H1 (cell line): Measurements from ENCODE around the gene UNC79. TPM values are rescaled to one million over a fixed set of nuclear protein-coding genes. Genes with fewer than 3 reads are reported as not detected.

ENCODE experiments used
- CTCF ChIA-PET: fragments of 300-600 bp; sonication (Branson Sonifier 250); formaldehyde crosslinking; loops from one replicate; lab custom pipeline; 2021; ENCODE audit not compliant: partially characterized antibody; lab: Charles Lee
- POLR2A ChIA-PET: fragments of 300-600 bp; sonication (Branson Sonifier 250); formaldehyde crosslinking; loops from one replicate; lab custom pipeline; 2021; ENCODE audit warnings: inconsistent platforms; ENCODE audit not compliant: partially characterized antibody; lab: Charles Lee
- DNase-seq, 2 experiments: peaks; one replicate each; pipeline versions ENCODE4 v3.0.0 to v3.0.0-alpha.2; 2010 to 2022; ENCODE audit warnings: low spot score in 2 of 2, low read depth in 1 of 2, mixed read lengths in 1 of 2
- FAIRE-seq: peaks from 2 replicates; lab custom pipeline; 2011; peaks lifted over from hg19 to GRCh38; lab: Jason Lieb, UNC
- H2AFZ ChIP-seq: 2 replicates; pipeline ENCODE4 v1.8.1; 2012; ENCODE audit warnings: low read length, inconsistent platforms
- H2AK5ac ChIP-seq: 2 replicates; pipeline ENCODE4 v1.6.1; 2013; ENCODE audit warnings: low read depth, low read length
- H2BK120ac ChIP-seq: replicated peaks from 2 replicates; pipeline ENCODE3; 2013; ENCODE audit warnings: low read depth, low read length, inconsistent platforms
- H2BK12ac ChIP-seq: 2 replicates; pipeline ENCODE4 v1.6.1; 2013; ENCODE audit warnings: low read depth, low read length
- H2BK15ac ChIP-seq: 2 replicates; pipeline ENCODE4 v1.6.1; 2013; ENCODE audit warnings: low read length
- H2BK20ac ChIP-seq: 2 replicates; pipeline ENCODE4 v1.6.1; 2013; ENCODE audit warnings: low read length
- H2BK5ac ChIP-seq: 2 replicates; pipeline ENCODE4 v1.6.1; 2013; ENCODE audit warnings: low read depth, low read length
- H3K14ac ChIP-seq: 2 replicates; pipeline ENCODE4 v1.6.1; 2013; ENCODE audit warnings: inconsistent platforms; ENCODE audit not compliant: insufficient read length
- H3K18ac ChIP-seq: 2 replicates; pipeline ENCODE4 v1.6.1; 2013; ENCODE audit warnings: low read length; ENCODE audit errors: extremely low read depth
- H3K23ac ChIP-seq: 2 replicates; pipeline ENCODE4 v1.6.1; 2013; ENCODE audit warnings: inconsistent platforms; ENCODE audit not compliant: insufficient read length
- H3K23me2 ChIP-seq: 2 replicates; pipeline ENCODE4 v1.6.1; 2013; ENCODE audit warnings: low read depth, low read length
- H3K27ac ChIP-seq: 2 replicates; pipeline ENCODE4 v1.6.1; 2011; ENCODE audit warnings: low read depth, low read length, inconsistent platforms
- H3K27me3 ChIP-seq, 4 experiments: replicated peaks in 1 of 4; 1 replicate in 1 of 4; 2 replicates in 3 of 4; pipeline versions ENCODE4 v1.6.1 to v1.8.1; 2011 to 2013; ENCODE audit warnings: low read length in 3 of 4, mild to moderate bottlenecking in 3 of 4, inconsistent platforms in 2 of 4, mixed read lengths in 2 of 4, moderate library complexity in 1 of 4; ENCODE audit not compliant: control insufficient read depth in 3 of 4, insufficient read depth in 3 of 4; ENCODE audit errors: extremely low read depth in 1 of 4
- H3K36me3 ChIP-seq, 4 experiments: 2 replicates each; pipeline versions ENCODE4 v1.6.1 to v1.8.1; 2011 to 2013; ENCODE audit warnings: mild to moderate bottlenecking in 4 of 4, low read length in 3 of 4, moderate library complexity in 2 of 4, control low read depth in 1 of 4, inconsistent platforms in 1 of 4; ENCODE audit not compliant: insufficient read depth in 4 of 4, control insufficient read depth in 2 of 4
- H3K4ac ChIP-seq: replicated peaks from 2 replicates; pipeline ENCODE3; 2013; ENCODE audit warnings: low read length, low read depth, mixed read lengths, inconsistent platforms; ENCODE audit not compliant: insufficient read length
- H3K4me1 ChIP-seq, 4 experiments: replicated peaks in 1 of 4; 1 replicate in 1 of 4; 2 replicates in 3 of 4; pipeline versions ENCODE4 v1.6.1 to v1.8.1; 2011 to 2013; ENCODE audit warnings: low read length in 3 of 4, inconsistent platforms in 2 of 4, mixed read lengths in 1 of 4; ENCODE audit not compliant: insufficient read depth in 4 of 4, control insufficient read depth in 3 of 4
- H3K4me2 ChIP-seq, 2 experiments: 2 replicates each; pipeline versions ENCODE4 v1.6.1 to v1.8.1; 2011 to 2013; ENCODE audit warnings: low read depth in 2 of 2, low read length in 2 of 2, control low read depth in 1 of 2, inconsistent platforms in 1 of 2, mild to moderate bottlenecking in 1 of 2; ENCODE audit not compliant: insufficient read depth in 1 of 2
- H3K4me3 ChIP-seq, 4 experiments: fragments of 200-600, 300-600 bp in 1 of 4; sonication (generic), shearing (Covaris generic), sonication (Bioruptor Twin) in 1 of 4; 2 replicates each; pipeline versions ENCODE4 v1.5.1 to v1.8.1; 2011 to 2016; ENCODE audit warnings: low read length in 4 of 4, low read depth in 3 of 4, control low read depth in 2 of 4, inconsistent platforms in 2 of 4, mild to moderate bottlenecking in 2 of 4, mixed read lengths in 1 of 4, moderate library complexity in 1 of 4; ENCODE audit not compliant: insufficient read depth in 2 of 4; ENCODE audit errors: extremely low read depth in 1 of 4
- H3K56ac ChIP-seq: replicated peaks from 2 replicates; pipeline ENCODE3; 2013; ENCODE audit warnings: low read depth, mild to moderate bottlenecking, mixed read lengths, low read length, inconsistent platforms; ENCODE audit not compliant: insufficient read length
- H3K79me1 ChIP-seq: 2 replicates; pipeline ENCODE4 v1.6.1; 2013; ENCODE audit warnings: low read depth, low read length, control low read depth
- H3K79me2 ChIP-seq, 2 experiments: 2 replicates each; pipeline versions ENCODE4 v1.6.1 to v1.8.1; 2012 to 2013; ENCODE audit warnings: low read length in 2 of 2, mild to moderate bottlenecking in 2 of 2, inconsistent platforms in 1 of 2; ENCODE audit not compliant: insufficient read depth in 2 of 2, control insufficient read depth in 1 of 2
- H3K9ac ChIP-seq, 4 experiments: replicated peaks in 1 of 4; 1 replicate in 1 of 4; 2 replicates in 3 of 4; pipeline versions ENCODE4 v1.6.1 to v1.8.1; 2011 to 2013; ENCODE audit warnings: low read depth in 3 of 4, low read length in 3 of 4, control low read depth in 2 of 4, mild to moderate bottlenecking in 2 of 4, moderate library complexity in 2 of 4, inconsistent platforms in 1 of 4; ENCODE audit errors: extremely low read depth in 1 of 4
- H3K9me3 ChIP-seq, 2 experiments: 2 replicates each; pipeline versions ENCODE4 v1.6.1 to v1.8.1; 2012 to 2013; ENCODE audit warnings: mild to moderate bottlenecking in 2 of 2, moderate library complexity in 2 of 2, control low read depth in 1 of 2, inconsistent platforms in 1 of 2, low read depth in 1 of 2, low read length in 1 of 2, mixed read lengths in 1 of 2; ENCODE audit not compliant: insufficient read depth in 2 of 2
- H4K20me1 ChIP-seq, 2 experiments: replicated peaks in 1 of 2; 2 replicates each; pipeline versions ENCODE3 to v1.8.1; 2011 to 2013; ENCODE audit warnings: inconsistent platforms in 2 of 2, low read length in 2 of 2, mild to moderate bottlenecking in 1 of 2; ENCODE audit not compliant: insufficient read depth in 2 of 2, control insufficient read depth in 1 of 2
- H4K5ac ChIP-seq: 2 replicates; pipeline ENCODE4 v1.6.1; 2013; ENCODE audit warnings: low read length, low read depth, mixed read lengths, inconsistent platforms; ENCODE audit not compliant: insufficient read length
- H4K8ac ChIP-seq: 2 replicates; pipeline ENCODE4 v1.8.0; 2013; ENCODE audit warnings: mild to moderate bottlenecking, moderate library complexity, low read length, inconsistent platforms; ENCODE audit not compliant: insufficient read depth; ENCODE audit errors: extremely low read depth
- H4K91ac ChIP-seq: replicated peaks from 2 replicates; pipeline ENCODE3; 2013; ENCODE audit warnings: low read length, mixed read lengths, inconsistent platforms; ENCODE audit not compliant: insufficient read length
- BCL11A ChIP-seq, 2 experiments: IDR thresholded peaks; one replicate each; pipeline ENCODE4 v1.6.1; 2011; ENCODE audit warnings: low read depth in 2 of 2, low read length in 2 of 2, mild to moderate bottlenecking in 2 of 2
- EP300 ChIP-seq, 2 experiments: IDR thresholded peaks; 1 replicate in 1 of 2; 2 replicates in 1 of 2; pipeline ENCODE4 v1.6.1; 2011 to 2012; ENCODE audit warnings: low read depth in 2 of 2, low read length in 2 of 2, mild to moderate bottlenecking in 2 of 2, borderline replicate concordance in 1 of 2, inconsistent platforms in 1 of 2, moderate library complexity in 1 of 2
- GTF2F1 ChIP-seq: IDR thresholded peaks from 2 replicates; pipeline ENCODE4 v1.6.1; 2012; ENCODE audit warnings: low read depth, low read length, improper control_type of control experiment, borderline replicate concordance
- JUND ChIP-seq: IDR thresholded peaks from 2 replicates; pipeline ENCODE4 v1.6.1; 2011; ENCODE audit warnings: mild to moderate bottlenecking, improper control_type of control experiment, low read length
- NRF1 ChIP-seq: IDR thresholded peaks from 2 replicates; pipeline ENCODE4 v1.6.1; 2011; ENCODE audit warnings: mild to moderate bottlenecking, low read depth, low read length, improper control_type of control experiment
- POLR2A ChIP-seq, 2 experiments: IDR thresholded peaks; 1 replicate in 1 of 2; 2 replicates in 1 of 2; pipeline ENCODE4 v1.6.1; 2011; ENCODE audit warnings: low read depth in 2 of 2, low read length in 2 of 2, mild to moderate bottlenecking in 2 of 2; ENCODE audit errors: control extremely low read depth in 1 of 2
- POLR2AphosphoS5 ChIP-seq: IDR thresholded peaks from 2 replicates; pipeline ENCODE4 v1.6.1; 2011; ENCODE audit warnings: low read depth, low read length
- RBBP5 ChIP-seq: IDR thresholded peaks from 2 replicates; pipeline ENCODE4 v1.7.1; 2012; ENCODE audit warnings: low read depth, mild to moderate bottlenecking, inconsistent platforms, low read length, moderate library complexity, borderline replicate concordance
- RNF2 ChIP-seq: fragments of 200-900, 300-1000 bp; sonication (generic); IDR thresholded peaks from 2 replicates; pipeline ENCODE4 v1.7.1; 2016; ENCODE audit warnings: borderline replicate concordance, low read depth, mild to moderate bottlenecking, antibody characterized with exemption, low read length; ENCODE audit not compliant: poor library complexity, severe bottlenecking; ENCODE audit errors: missing control alignments
- SUZ12 ChIP-seq: fragments of 200-600 bp; sonication (generic); IDR thresholded peaks from 2 replicates; pipeline ENCODE4 v1.6.1; 2012; ENCODE audit warnings: mild to moderate bottlenecking, inconsistent platforms, low read length, moderate library complexity, mixed read lengths
- YY1 ChIP-seq: IDR thresholded peaks from 2 replicates; pipeline ENCODE4 v1.6.1; 2011; ENCODE audit warnings: low read depth, mild to moderate bottlenecking, low read length
- polyA plus RNA-seq, 7 experiments: library from polyadenylated mRNA; depleted of rRNA in 3 of 7; stranded (reverse) in 5 of 7; unstranded in 2 of 7; fragments of >200 nt in 5 of 7; fragments of 200-250 nt in 2 of 7; gene quantifications; 1 replicate in 5 of 7; 2 replicates in 1 of 7; 4 replicates in 1 of 7; pipeline versions ENCODE4 v1.2.1 to v1.2.3, GENCODE V29; 2011 to 2013; ENCODE audit warnings: missing spikeins in 2 of 7, mixed read lengths in 2 of 7
- total RNA-seq: library from RNA; stranded (reverse); fragmentation: NEBNext Ultra II Directional; extraction: Animal tissue kit (Norgen Biotek cat#: 25700); gene quantifications from 2 replicates; pipeline ENCODE4 v1.2.1, GENCODE V29; 2021

Gene UNC79
- total and polyA plus RNA-seq, 2 of the 8 experiments (the other 6 are each of a cell fraction or from before 2014, with no cell fraction given) = 1.8 to 2.3 TPM

DNA sequence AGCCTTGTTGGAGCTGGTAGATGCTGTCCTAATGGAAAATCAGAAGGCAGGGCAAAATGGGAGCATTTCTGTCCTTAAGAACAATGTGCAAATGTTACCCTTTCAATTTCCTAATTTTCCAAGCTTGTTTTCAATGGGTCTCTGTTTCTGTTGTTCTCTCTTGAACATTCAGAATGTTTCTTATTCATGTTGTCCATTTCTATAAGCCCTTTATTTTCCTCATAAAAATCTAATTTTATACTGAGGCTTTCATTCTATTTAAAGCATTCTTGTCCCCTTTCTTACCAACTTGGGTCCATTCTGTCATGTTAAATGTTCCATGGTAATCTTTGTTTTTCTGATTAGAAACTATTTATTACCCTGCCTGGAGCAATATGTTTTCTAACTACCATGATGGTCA, 232.6 kb downstream of the UNC79 start:
- Histone ChIP-seq H2BK5ac (no peak overlapping the region), H3K27ac (no peak overlapping the region), H2AK5ac (no peak overlapping the region), H3K18ac (no peak overlapping the region), H3K4ac (no peak overlapping the region), H3K56ac (no peak overlapping the region), H3K23me2 (no peaks in the 10 kb centered on the region; the same call in 1 of the 2 replicates), H2BK120ac (no peak overlapping the region), H3K36me3 (peaks cover 0 to 6% (median 2%) of the 10 kb centered on the region in 4 experiments; a peak in 2 of 8 replicates), H2BK20ac (no peak overlapping the region), H3K79me2 (no peaks in the 10 kb centered on the region), H3K23ac (no peak overlapping the region), H3K4me3 (no peak overlapping the region), H3K9me3 (peaks cover 2 to 15% of the 10 kb centered on the region in 2 experiments; a peak in 3 of 4 replicates), H4K8ac (no peak overlapping the region), H3K14ac (no peak overlapping the region), H3K27me3 (no peaks in the 10 kb centered on the region), H2BK15ac (no peak overlapping the region), H3K9ac (no peak overlapping the region), H4K20me1 (no peaks in the 10 kb centered on the region), H3K79me1 (no peaks in the 10 kb centered on the region), H3K4me2 (no peak overlapping the region), H3K4me1 (no peaks in the 10 kb centered on the region), H4K5ac (no peak overlapping the region), H2AFZ (no peak overlapping the region), H2BK12ac (no peak overlapping the region), H4K91ac (no peak overlapping the region)
- TF ChIP-seq NRF1 = no peak
- TF ChIP-seq POLR2AphosphoS5 = no peak
- no peak for TF ChIP-seq YY1
- no peak for TF ChIP-seq BCL11A (IDR thresholded peaks at IDR 0.05; ENCODE audit: low read depth in 2 of 2, low read length in 2 of 2)
- TF ChIP-seq GTF2F1 = no peak
- no peak for TF ChIP-seq SUZ12
- TF ChIP-seq RBBP5 = no peak
- TF ChIP-seq EP300 (IDR thresholded peaks at IDR 0.05; ENCODE audit: borderline replicate concordance in 1 of 2, low read depth in 2 of 2, low read length in 2 of 2) = no peak
- no peak for TF ChIP-seq POLR2A (IDR thresholded peaks at IDR 0.05; ENCODE audit: control extremely low read depth in 1 of 2, low read depth in 2 of 2, low read length in 2 of 2)
- no peak for TF ChIP-seq RNF2
- no peak for TF ChIP-seq JUND
- DNase-seq (no peak), FAIRE-seq (no peak)
- ChIA-PET CTCF (interaction anchor here (0.7 to 3.0 kb wide), 10 partner anchors 8 to 242 kb away, joined by 3 to 16 read pairs (median 4); no protein-coding TSS in a partner anchor), POLR2A (interaction anchor here (2.0 kb wide), 1 partner anchor 11 kb away, joined by 5 read pairs; no protein-coding TSS in a partner anchor)
